ENCODE data around the gene MGAT5.

DNA sequence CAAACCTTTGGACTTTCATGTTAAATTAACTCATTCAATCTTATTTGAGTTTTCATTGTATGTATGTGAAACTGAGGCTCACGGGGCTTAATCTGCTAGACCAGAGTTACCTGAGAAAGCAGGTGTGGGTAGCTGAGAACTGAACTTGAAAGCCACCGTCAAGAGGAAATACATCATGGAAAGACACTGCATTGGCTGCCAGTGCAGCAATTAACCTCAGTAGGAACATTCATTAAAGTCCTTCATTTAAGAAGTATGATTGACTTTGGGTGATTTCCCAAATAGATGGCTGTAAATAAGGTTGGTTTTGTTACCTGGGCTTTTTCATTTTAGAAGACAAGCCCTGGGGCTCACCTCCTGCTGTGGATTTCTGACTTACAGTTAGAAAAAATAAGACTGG lies 36.5 kb upstream of the MGAT5 start:
- TF ChIP-seq, protein P1, sequence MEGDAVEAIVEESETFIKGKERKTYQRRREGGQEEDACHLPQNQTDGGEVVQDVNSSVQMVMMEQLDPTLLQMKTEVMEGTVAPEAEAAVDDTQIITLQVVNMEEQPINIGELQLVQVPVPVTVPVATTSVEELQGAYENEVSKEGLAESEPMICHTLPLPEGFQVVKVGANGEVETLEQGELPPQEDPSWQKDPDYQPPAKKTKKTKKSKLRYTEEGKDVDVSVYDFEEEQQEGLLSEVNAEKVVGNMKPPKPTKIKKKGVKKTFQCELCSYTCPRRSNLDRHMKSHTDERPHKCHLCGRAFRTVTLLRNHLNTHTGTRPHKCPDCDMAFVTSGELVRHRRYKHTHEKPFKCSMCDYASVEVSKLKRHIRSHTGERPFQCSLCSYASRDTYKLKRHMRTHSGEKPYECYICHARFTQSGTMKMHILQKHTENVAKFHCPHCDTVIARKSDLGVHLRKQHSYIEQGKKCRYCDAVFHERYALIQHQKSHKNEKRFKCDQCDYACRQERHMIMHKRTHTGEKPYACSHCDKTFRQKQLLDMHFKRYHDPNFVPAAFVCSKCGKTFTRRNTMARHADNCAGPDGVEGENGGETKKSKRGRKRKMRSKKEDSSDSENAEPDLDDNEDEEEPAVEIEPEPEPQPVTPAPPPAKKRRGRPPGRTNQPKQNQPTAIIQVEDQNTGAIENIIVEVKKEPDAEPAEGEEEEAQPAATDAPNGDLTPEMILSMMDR (IDR thresholded peaks at IDR 0.05; ENCODE audit: low read length) = no peak
- no peak for TF ChIP-seq EZH2 (IDR thresholded peaks at IDR 0.05; ENCODE audit: borderline replicate concordance, low read length)
